Heart left ventricle (tissue), 16 donors: Measurements from ENCODE around the gene HMGCS2. TPM values are rescaled to one million over a fixed set of nuclear protein-coding genes. Genes with fewer than 3 reads are reported as not detected.

ENCODE experiments used
- ATAC-seq, 4 donors: fragments of 200-7000 bp; cut with Tn5 transposase; one replicate each; pipeline ENCODE4 v1.9.1; 2020 to 2022; ENCODE audit warnings: moderate library complexity in 4 of 4, mild to moderate bottlenecking in 3 of 4, moderate number of reproducible peaks in 1 of 4
- DNase-seq, 5 donors: peaks; one replicate each; pipeline ENCODE4 v3.0.0-alpha.2; 2020
- H3K27ac ChIP-seq, 12 donors: fragments of 200-600 bp; sonication (generic) in 4 of 12; one replicate each; pipeline versions ENCODE4 v1.5.0 to v1.8.0; 2016 to 2022; ENCODE audit warnings: mild to moderate bottlenecking in 2 of 12
- H3K27me3 ChIP-seq, 9 donors: fragments of 200-600 bp; sonication (generic) in 2 of 9; one replicate each; pipeline versions ENCODE4 v1.5.1 to v1.8.0; 2016 to 2022; ENCODE audit warnings: mild to moderate bottlenecking in 3 of 9
- H3K36me3 ChIP-seq, 9 donors: fragments of 200-600 bp; sonication (generic) in 2 of 9; one replicate each; pipeline versions ENCODE4 v1.5.0 to v1.8.0; 2018 to 2022; ENCODE audit warnings: mild to moderate bottlenecking in 2 of 9
- H3K4me1 ChIP-seq, 12 donors: fragments of 200-600 bp; sonication (generic) in 4 of 12; one replicate each; pipeline versions ENCODE4 v1.5.0 to v1.8.0; 2016 to 2022; ENCODE audit warnings: mild to moderate bottlenecking in 3 of 12
- H3K4me3 ChIP-seq, 12 donors: fragments of 200-600 bp; sonication (generic) in 4 of 12; one replicate each; pipeline versions ENCODE4 v1.5.0 to v1.8.0; 2017 to 2022; ENCODE audit warnings: mild to moderate bottlenecking in 9 of 12, moderate library complexity in 4 of 12
- H3K9me3 ChIP-seq, 12 donors: fragments of 200-600 bp; sonication (generic) in 4 of 12; one replicate each; pipeline versions ENCODE4 v1.5.0 to v1.8.0; 2016 to 2022; ENCODE audit warnings: mild to moderate bottlenecking in 1 of 12
- CTCF ChIP-seq, 12 donors: fragments of 200-600 bp; sonication (generic) in 4 of 12; IDR thresholded peaks; one replicate each; pipeline versions ENCODE4 v1.5.0 to v1.8.0; 2018 to 2022; ENCODE audit warnings: antibody characterized with exemption in 12 of 12, mild to moderate bottlenecking in 5 of 12
- POLR2A ChIP-seq, 2 donors: fragments of 450-650 bp; IDR thresholded peaks; one replicate each; pipeline ENCODE4 v1.6.1; 2017; ENCODE audit warnings: antibody characterized with exemption in 2 of 2, mild to moderate bottlenecking in 2 of 2, moderate library complexity in 2 of 2
- WGBS, 4 donors: extraction: QIAGEN DNeasy Blood & Tissue Kit in 2 of 4; methylation state at CpG; one replicate each; pipeline versions ENCODE4 v1.1.5 to v1.1.7; 2013 to 2018; 5-methylcytosine and 5-hydroxymethylcytosine counted together
- intact Hi-C, 10 donors: fragments of 100-400 bp; cut with DNase I; formaldehyde crosslinking; loops; one replicate each; pipeline versions ENCODE4 v1.11.1 to v1.14.2; 2022
- polyA plus RNA-seq, 2 donors: library from polyadenylated mRNA; stranded (reverse); fragments of 200-250 nt; gene quantifications; one replicate each; pipeline ENCODE4 v1.2.3, GENCODE V29; 2013
- total RNA-seq, 9 donors: library from RNA; depleted of rRNA in 2 of 9; stranded (reverse); fragments of >200 nt in 2 of 9; fragmentation: NEBNext Ultra II Directional in 3 of 9; extraction: Animal tissue kit (Norgen Biotek cat#: 25700) in 3 of 9; gene quantifications; one replicate each; pipeline versions ENCODE4 v1.1.0 to v1.2.4, GENCODE V29; 2016 to 2023
- donor health status: ischemic (EF 13 %, LVEDD 7.1; RV severe dilation, severe dysfunction).
- donor health status: healthy with polysubstance abuse.
- donor health status: DM: no; HTN: yes; CAD: no.
- donor health status: DM: no; HTN: no; CAD: no.
- donor health status: ischemic (EF 25% LVEDD 6.9; RV normal size, moderate dysfunction).
- donor health status: ischemic (EF 25% LVEDD 5.7; RV mildly dilated, moderate dysfunction).
- donor health status: healthy.
- donor health status: DM: yes; HTN: yes; CAD: no.
- donor health status: ischemic (EF 35%, LVEDD 5.7; RV mildly dilated, moderate dysfunction).
- donor health status: nonischemic (EF 11% LVEDD 7.7; RV severe dilation, severe dysfunction).
- donor health status: DM: yes; HTN: yes; CAD: no.
- donor health status: PGD.
- donor health status: ischemic (EF 29% LVEDD 5.4; RV normal size, mild dysfunction).
- donor health status: nonischemic (EF 23%, LVEDD 6.1; RV moderate dilation, normal function).

The HMGCS2 gene
- total and polyA plus RNA-seq, 11 donors: 0.42 to 504 (median 15.5) TPM

- H3K4me1 ChIP-seq: peaks cover 0 to 30% (median 6%) of the 10 kb centered on the region in 12 donors
- H3K36me3 ChIP-seq: no peaks in the 10 kb centered on the region
- 33 to 38% (median 37%) methylated on average over 2 of the region's 2 CpGs for WGBS, 4 donors
- no peaks in the 10 kb centered on the region for H3K27me3 ChIP-seq
- TF ChIP-seq CTCF (IDR thresholded peaks at IDR 0.05) (no peak), POLR2A (IDR thresholded peaks at IDR 0.05) (no peak)
- intact Hi-C loops: no loop called here
- H3K27ac ChIP-seq: no peak overlapping the region
- H3K4me3 ChIP-seq: no peak overlapping the region
- no peaks in the 10 kb centered on the region for H3K9me3 ChIP-seq
- ATAC-seq (peak in 1 of 4 donors; percentile 30), DNase-seq (peak in 2 of 5 donors; percentile 41 to 54)
Observed at GRCh38 chr1:119771016-119771415, 2.3 kb upstream of the HMGCS2 start.

GRCh38 chr1:119767486-119767885, 1.2 kb downstream of the HMGCS2 start:
- H3K4me1 ChIP-seq: peaks cover 0 to 20% (median 4%) of the 10 kb centered on the region in 12 donors
- 74 to 76% (median 74%) methylated on average over 2 of the region's 2 CpGs for WGBS, 4 donors
- H3K27me3 ChIP-seq: no peaks in the 10 kb centered on the region
- DNase-seq: no peak
- no peaks in the 10 kb centered on the region for H3K36me3 ChIP-seq
- H3K27ac ChIP-seq: peak overlapping the region in 1 of 12 donors; percentile 54
- peaks cover 0 to 10% (median 0%) of the 10 kb centered on the region in 12 donors for H3K9me3 ChIP-seq
- intact Hi-C loops: no loop called here
- peak overlapping the region in 1 of 12 donors; percentile 58 for H3K4me3 ChIP-seq
- no peak for ATAC-seq
- TF ChIP-seq CTCF (IDR thresholded peaks at IDR 0.05) (no peak), POLR2A (IDR thresholded peaks at IDR 0.05) (no peak)

- peak overlapping the region in 9 of 12 donors; percentile 18 to 71 (median 54) for H3K27ac ChIP-seq
- TF ChIP-seq CTCF (IDR thresholded peaks at IDR 0.05) (no peak), POLR2A (IDR thresholded peaks at IDR 0.05) (no peak)
- peak in 3 of 4 donors; percentile 45 to 72 (median 56) for ATAC-seq
- 36 to 48% (median 40%) methylated on average over 4 of the region's 4 CpGs for WGBS, 4 donors
- DNase-seq: no peak
- H3K4me1 ChIP-seq: peaks cover 0 to 12% (median 4%) of the 10 kb centered on the region in 12 donors
- H3K4me3 ChIP-seq: peak overlapping the region in 4 of 12 donors; percentile 6 to 58 (median 8)
- no peaks in the 10 kb centered on the region for H3K27me3 ChIP-seq
- no peaks in the 10 kb centered on the region for H3K36me3 ChIP-seq
- intact Hi-C loops: no loop called here
- peaks cover 0 to 10% (median 0%) of the 10 kb centered on the region in 12 donors for H3K9me3 ChIP-seq
Observed at GRCh38 chr1:119766374-119766794, 2.3 kb downstream of the HMGCS2 start.

GRCh38 chr1:119764220-119764619, 4.5 kb downstream of the HMGCS2 start:
- Histone ChIP-seq H3K9me3 (peaks cover 0 to 10% (median 0%) of the 10 kb centered on the region in 12 donors), H3K27ac (no peak overlapping the region), H3K4me3 (no peak overlapping the region), H3K36me3 (no peaks in the 10 kb centered on the region), H3K4me1 (peaks cover 0 to 12% (median 3%) of the 10 kb centered on the region in 12 donors), H3K27me3 (no peaks in the 10 kb centered on the region)
- peak in 3 of 4 donors; percentile 8 to 41 (median 24) for ATAC-seq
- DNase-seq: no peak
- intact Hi-C loops: no loop called here
- 62 to 75% (median 68%) methylated on average over 6 of the region's 6 CpGs for WGBS, 4 donors
- no peak for TF ChIP-seq CTCF (IDR thresholded peaks at IDR 0.05)
- no peak for TF ChIP-seq POLR2A (IDR thresholded peaks at IDR 0.05)
